Measurements from ENCODE around the gene NDUFB2. TPM values are rescaled to one million over a fixed set of nuclear protein-coding genes. Genes with fewer than 3 reads are reported as not detected.

NDUFB2 gene
- total RNA-seq, 2 donors from 2014 or later, result 180 to 202 TPM

DNA sequence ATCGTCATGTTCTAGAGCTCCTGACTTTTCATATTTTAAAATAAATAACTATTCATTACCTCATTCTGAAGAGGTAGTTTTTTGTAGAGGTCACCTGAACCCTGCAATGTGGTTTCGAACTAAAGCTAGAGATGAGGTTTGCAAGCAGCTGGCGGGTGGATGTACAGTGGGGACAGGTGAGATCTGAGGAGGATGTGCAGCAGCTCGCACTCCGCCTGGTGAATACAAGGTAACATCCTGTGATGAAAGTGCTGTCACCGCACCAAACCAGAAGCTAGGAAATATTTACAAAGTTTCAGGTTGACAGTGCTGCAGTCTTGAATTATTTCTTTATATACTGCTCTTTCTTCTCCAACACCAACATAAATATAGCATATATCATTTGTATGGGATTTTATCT lies 26.5 kb downstream of the NDUFB2 start:
- no peak overlapping the region for H3K27ac Mint-ChIP-seq
- no peak overlapping the region for H3K4me3 Mint-ChIP-seq
- H3K9ac ChIP-seq (ENCODE audit: extremely low read depth, low read length, poor library complexity, severe bottlenecking), result no peak overlapping the region
- H3K27me3 ChIP-seq (ENCODE audit: control insufficient read depth, insufficient read depth, low read length, poor library complexity, severe bottlenecking), result no peaks in the 10 kb centered on the region
- no peaks in the 10 kb centered on the region for H3K4me1 ChIP-seq (ENCODE audit: control insufficient read depth, insufficient read depth, low read length)
- H3K36me3 ChIP-seq (ENCODE audit: control insufficient read depth, insufficient read depth, low read length), result peaks cover 26% of the 10 kb centered on the region
- TF ChIP-seq, protein P1, sequence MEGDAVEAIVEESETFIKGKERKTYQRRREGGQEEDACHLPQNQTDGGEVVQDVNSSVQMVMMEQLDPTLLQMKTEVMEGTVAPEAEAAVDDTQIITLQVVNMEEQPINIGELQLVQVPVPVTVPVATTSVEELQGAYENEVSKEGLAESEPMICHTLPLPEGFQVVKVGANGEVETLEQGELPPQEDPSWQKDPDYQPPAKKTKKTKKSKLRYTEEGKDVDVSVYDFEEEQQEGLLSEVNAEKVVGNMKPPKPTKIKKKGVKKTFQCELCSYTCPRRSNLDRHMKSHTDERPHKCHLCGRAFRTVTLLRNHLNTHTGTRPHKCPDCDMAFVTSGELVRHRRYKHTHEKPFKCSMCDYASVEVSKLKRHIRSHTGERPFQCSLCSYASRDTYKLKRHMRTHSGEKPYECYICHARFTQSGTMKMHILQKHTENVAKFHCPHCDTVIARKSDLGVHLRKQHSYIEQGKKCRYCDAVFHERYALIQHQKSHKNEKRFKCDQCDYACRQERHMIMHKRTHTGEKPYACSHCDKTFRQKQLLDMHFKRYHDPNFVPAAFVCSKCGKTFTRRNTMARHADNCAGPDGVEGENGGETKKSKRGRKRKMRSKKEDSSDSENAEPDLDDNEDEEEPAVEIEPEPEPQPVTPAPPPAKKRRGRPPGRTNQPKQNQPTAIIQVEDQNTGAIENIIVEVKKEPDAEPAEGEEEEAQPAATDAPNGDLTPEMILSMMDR (conservative IDR thresholded peaks at IDR 0.05), result no peak
- H3K4me3 ChIP-seq (ENCODE audit: low read length), result no peak overlapping the region
- H3K27ac ChIP-seq (ENCODE audit: low read depth, low read length), result no peak overlapping the region
- no peak for DNase-seq
- peaks cover under 1% of the 10 kb centered on the region for H3K4me1 Mint-ChIP-seq
- no peaks in the 10 kb centered on the region for H3K27me3 Mint-ChIP-seq (ENCODE audit: insufficient read depth)
- no peaks in the 10 kb centered on the region for H3K9me3 ChIP-seq (ENCODE audit: control insufficient read depth, low read length)
- peaks cover 16% of the 10 kb centered on the region for H3K36me3 Mint-ChIP-seq (ENCODE audit: low read depth)
- WGBS, 2 experiments (ENCODE audit: insufficient coverage in 1 of 2, insufficient read length in 1 of 2), result 95 to 96% methylated on average over 4 to 6 of the region's 6 CpGs
- H3K9me3 Mint-ChIP-seq, result no peaks in the 10 kb centered on the region

DNA sequence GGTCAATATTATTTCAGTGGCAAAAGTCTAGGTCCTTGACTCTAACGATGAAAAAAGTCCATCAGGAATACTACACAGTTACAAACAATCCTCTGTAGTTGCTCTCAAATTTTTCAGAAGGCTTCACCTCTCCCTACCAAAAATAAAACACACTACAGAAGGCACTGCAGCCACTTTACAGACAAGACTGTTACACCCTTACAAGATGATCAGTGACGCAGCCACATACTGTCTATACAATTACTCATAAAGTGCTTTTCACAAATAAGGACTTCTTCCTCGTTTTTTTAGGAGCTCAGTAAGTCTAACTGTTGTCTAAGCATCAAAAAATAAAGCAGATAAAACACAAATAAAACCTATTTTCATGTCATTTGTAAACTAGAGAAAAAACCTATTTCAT lies 27.1 kb downstream of the NDUFB2 start:
- H3K9ac ChIP-seq (ENCODE audit: extremely low read depth, low read length, poor library complexity, severe bottlenecking), result no peak overlapping the region
- H3K27ac Mint-ChIP-seq, result no peak overlapping the region
- WGBS, 2 experiments (ENCODE audit: insufficient coverage in 1 of 2, insufficient read length in 1 of 2), result 88 to 93% methylated on average over 3 of the region's 3 CpGs

GRCh38 chr7:140724706-140725105 lies 28.2 kb downstream of the NDUFB2 start:
- H3K36me3 ChIP-seq (ENCODE audit: control insufficient read depth, insufficient read depth, low read length), result peaks cover 26% of the 10 kb centered on the region
- H3K9me3 Mint-ChIP-seq, result no peaks in the 10 kb centered on the region
- H3K36me3 Mint-ChIP-seq (ENCODE audit: low read depth), result peaks cover 13% of the 10 kb centered on the region
- H3K4me1 ChIP-seq (ENCODE audit: control insufficient read depth, insufficient read depth, low read length), result no peaks in the 10 kb centered on the region
- H3K9ac ChIP-seq (ENCODE audit: extremely low read depth, low read length, poor library complexity, severe bottlenecking), result no peak overlapping the region
- WGBS, 2 experiments (ENCODE audit: insufficient coverage in 1 of 2, insufficient read length in 1 of 2), result no CpG with 5 or more reads among the region's 1 CpG
- H3K4me3 Mint-ChIP-seq, result no peak overlapping the region
- H3K9me3 ChIP-seq (ENCODE audit: control insufficient read depth, low read length), result no peaks in the 10 kb centered on the region
- H3K27ac ChIP-seq (ENCODE audit: low read depth, low read length), result no peak overlapping the region
- no peak overlapping the region for H3K27ac Mint-ChIP-seq
- TF ChIP-seq, protein P1 (conservative IDR thresholded peaks at IDR 0.05), result no peak
- H3K27me3 Mint-ChIP-seq (ENCODE audit: insufficient read depth), result no peaks in the 10 kb centered on the region
- H3K27me3 ChIP-seq (ENCODE audit: control insufficient read depth, insufficient read depth, low read length, poor library complexity, severe bottlenecking), result no peaks in the 10 kb centered on the region
- no peak for DNase-seq
- no peak overlapping the region for H3K4me3 ChIP-seq (ENCODE audit: low read length)
- H3K4me1 Mint-ChIP-seq, result peaks cover 4% of the 10 kb centered on the region

More for the DNA sequence above, 27.1 kb downstream of the NDUFB2 start:
- peaks cover 4% of the 10 kb centered on the region for H3K4me1 Mint-ChIP-seq
- no peak overlapping the region for H3K4me3 ChIP-seq (ENCODE audit: low read length)
- no peaks in the 10 kb centered on the region for H3K27me3 ChIP-seq (ENCODE audit: control insufficient read depth, insufficient read depth, low read length, poor library complexity, severe bottlenecking)
- peaks cover 15% of the 10 kb centered on the region for H3K36me3 Mint-ChIP-seq (ENCODE audit: low read depth)
- H3K9me3 ChIP-seq (ENCODE audit: control insufficient read depth, low read length), result no peaks in the 10 kb centered on the region
- no peak overlapping the region for H3K27ac ChIP-seq (ENCODE audit: low read depth, low read length)
- no peaks in the 10 kb centered on the region for H3K27me3 Mint-ChIP-seq (ENCODE audit: insufficient read depth)
- TF ChIP-seq, protein P1 (conservative IDR thresholded peaks at IDR 0.05), result no peak
- no peaks in the 10 kb centered on the region for H3K9me3 Mint-ChIP-seq
- peaks cover 26% of the 10 kb centered on the region for H3K36me3 ChIP-seq (ENCODE audit: control insufficient read depth, insufficient read depth, low read length)
- no peaks in the 10 kb centered on the region for H3K4me1 ChIP-seq (ENCODE audit: control insufficient read depth, insufficient read depth, low read length)
- DNase-seq, result no peak
- H3K4me3 Mint-ChIP-seq, result no peak overlapping the region

Data from endodermal cell (in vitro differentiated cells).